Stimulated activated CD8-positive, alpha-beta memory T cell treated with anti-CD3 and anti-CD28 coated beads, Interleukin-15, amount 100 ng/mL, for 4 hours (primary cell): ENCODE measurements around the gene CREB3L2.

ENCODE experiments used
- DNase-seq, 2 donors: peaks; one replicate each; pipeline ENCODE4 v3.0.0-alpha.2; 2020; ENCODE audit warnings: low read depth in 2 of 2

CREB3L2 gene

DNA sequence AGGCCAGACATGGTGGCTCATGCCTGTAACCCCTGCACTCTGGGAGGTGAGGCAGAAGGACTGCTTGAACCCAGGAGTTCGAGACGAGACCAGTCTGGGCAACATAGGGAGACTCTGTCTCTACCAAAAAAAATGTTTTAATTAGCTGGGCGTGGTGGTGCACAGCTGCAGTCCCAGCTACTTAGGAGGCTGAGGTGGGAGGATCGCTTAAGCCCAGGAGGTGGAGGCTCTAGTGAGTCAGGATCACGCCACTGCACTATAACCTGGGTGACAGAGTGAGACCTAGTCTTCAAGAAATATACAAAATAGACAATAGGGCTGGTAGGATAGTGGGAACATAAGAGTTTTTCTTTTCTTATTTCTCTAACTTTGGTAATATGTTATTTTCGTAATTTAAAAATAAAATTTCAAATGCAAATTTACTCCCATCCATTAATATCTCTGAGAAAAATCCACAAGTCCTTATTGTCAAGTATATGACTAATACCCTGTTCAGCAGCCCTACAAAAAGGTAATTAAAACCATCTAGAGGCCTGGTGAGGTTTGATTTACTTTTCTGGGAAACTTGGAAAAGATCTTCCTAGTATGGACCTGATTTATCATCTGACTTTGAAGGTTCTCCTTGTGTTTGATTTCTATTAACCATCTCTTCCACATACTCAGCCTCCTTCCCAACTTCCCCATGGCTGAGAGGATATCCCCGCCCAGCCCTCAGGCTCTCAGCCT lies 50.0 kb downstream of the CREB3L2 start:
- DNase-seq = no peak

DNA sequence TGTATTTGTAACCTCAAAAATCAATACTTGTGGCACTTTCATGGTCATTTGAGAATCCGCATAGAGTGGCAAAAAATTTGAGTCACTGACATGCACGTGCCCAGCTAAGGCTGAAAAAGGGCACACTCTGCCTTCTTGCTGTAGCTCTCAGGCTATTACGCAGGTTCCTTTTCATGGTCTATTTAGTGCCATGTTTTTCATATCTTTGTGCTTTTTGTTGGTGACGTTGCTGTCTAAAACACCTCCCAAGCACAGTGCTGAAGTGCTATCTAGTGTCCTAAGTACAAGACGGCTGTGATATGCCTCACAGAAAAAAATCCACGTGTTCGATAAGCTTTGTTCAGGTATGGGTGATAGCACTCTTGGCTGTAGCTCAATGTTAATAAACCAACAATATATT lies 50.9 kb downstream of the CREB3L2 start:
- no peak for DNase-seq

DNA sequence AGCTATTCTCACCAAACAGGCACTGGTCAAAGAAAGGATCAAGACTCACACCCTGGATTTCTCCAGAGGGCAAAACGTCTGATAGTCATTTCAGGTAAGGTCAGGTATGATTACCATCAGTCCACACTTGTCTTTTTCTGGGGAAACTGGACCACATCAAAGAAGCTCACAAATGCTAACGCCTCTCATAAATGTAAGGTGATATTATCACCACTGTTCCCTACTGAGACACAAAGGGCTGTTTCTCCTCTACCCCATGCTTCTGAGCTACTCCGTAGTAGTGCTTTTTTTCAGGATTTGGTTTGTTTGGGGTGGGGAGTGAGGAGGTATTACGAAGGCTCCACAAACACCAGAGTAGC lies 51.6 kb downstream of the CREB3L2 start:
- DNase-seq = no peak

DNA sequence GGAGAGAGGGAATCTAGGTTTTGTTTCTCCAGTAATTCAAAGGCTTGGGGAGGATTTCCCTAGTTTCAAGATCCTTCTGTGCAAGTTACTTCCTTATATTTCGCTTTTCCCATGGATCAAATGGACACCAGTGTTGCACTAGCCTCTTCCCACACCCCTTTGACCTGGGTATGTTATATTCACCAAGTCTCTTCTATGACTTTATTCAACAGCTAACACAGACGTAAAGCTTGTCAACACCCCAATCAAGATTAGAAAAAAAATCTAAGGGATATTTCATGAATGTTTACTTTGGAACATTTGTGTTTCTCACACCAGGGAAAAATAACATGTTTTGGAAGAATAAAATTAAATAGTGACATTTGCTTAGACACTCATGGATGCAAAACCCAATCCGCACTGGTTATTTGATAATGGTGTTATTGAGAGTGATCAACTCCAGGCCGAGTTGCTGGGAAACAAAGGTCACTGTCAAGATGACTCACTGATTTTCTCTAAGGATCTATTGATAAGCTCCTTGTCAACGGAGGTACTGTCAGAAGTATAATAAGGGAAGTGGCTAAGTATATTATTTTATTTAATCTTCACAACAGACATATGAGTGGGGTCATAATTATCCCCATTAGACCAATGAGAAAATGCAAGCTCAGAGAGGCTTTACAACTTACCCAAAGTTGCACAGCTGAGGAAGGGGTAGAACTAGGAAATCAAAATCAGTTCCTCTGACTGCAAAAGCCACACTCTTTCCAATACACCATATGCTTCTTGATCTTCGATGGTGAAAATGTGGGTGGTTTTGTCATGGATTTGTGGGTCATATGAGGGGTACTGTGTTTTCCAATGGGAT lies 52.2 kb downstream of the CREB3L2 start:
- no peak for DNase-seq

DNA sequence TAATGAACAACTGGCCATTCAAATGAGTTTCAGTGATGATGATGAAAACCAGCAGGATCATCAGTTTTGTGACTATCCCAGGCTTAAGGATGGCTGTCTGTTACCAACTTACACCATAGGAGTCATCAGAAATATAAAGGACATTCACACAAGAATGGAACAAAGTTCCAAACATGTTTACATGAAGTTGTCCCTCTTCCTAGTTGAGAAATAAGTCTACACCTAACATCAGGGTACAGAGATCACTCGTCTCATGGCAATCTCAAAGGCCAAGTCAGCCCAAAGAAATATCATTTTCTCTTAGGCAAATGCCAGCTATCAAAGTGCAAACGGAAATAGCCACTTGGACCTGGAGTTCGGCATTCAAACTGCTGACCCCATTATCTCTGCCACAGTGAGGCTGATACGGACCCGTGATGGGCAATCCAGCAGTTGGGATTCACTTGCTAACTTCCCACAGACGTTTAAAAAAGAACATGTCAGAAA lies 53.0 kb downstream of the CREB3L2 start:
- DNase-seq = no peak

DNA sequence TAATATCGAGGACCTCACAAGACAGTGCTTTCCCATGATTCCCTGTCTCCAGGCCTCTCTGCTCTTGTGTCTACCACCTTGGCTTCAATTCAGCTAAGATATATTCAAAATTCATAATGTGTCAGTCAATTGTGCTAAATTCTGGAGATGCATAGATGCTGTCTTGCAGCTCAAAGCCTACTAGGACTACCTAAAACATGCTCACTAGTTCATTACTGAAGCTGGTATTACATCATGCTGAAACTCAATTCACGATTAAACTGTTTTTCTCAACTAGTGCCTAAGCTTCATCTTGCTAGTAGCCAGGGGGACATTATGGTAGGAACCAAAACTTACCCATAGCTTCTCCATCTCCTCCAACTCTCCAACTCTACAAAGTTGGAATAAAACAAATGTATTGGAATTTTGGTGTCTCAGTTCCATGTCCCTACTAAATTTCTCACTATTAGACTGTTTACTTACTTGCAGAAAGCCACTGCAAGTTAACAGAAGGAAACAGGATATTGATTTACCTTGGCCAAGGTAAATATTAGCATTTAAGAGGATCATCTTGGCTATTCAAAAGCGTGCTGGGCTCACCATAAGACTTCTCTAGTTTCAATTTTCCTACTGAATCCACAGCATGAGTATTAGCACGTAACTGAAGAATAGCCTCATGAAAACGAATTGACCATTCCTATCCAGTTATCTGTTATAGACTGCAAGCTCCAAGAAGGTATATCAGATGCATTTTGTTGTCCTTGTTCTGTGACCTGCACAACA lies 53.6 kb downstream of the CREB3L2 start:
- no peak for DNase-seq

DNA sequence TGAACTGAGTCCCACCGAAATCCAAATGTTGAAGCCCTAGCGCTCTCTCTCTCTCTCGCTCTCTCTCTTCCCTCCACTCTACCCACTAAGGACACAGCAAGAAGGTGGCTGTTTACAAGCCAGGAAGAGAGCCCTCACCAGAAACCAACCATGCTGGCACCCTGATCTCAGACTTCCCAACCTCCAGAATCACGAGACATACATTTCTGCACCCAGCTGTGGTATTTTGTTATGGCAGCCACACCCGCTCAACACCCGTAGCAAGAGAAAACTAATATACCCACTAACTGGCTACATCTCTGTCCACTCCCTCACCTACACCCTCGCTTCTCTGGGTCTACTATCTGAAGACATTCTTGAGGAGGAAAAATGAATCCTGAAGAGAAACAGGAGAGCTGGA lies 54.8 kb downstream of the CREB3L2 start:
- no peak for DNase-seq

DNA sequence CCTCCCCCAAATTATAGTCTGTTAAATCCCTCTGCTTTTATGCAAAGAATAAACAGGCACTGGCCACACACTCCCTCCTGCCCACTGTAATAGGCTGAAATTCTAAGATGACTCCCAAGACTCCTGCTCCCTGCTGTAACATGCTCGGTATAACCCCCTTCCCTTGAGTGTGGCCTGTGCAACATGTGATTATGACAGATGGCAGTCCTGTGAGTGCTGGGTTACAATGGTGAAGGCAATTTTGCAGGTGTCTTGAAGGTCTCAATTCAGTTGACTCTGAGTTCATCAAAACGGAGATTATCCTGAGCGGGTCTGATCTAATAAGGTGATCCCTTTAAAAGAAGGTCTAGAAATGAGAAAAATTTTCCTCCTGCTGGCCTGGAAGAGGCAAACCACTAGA lies 55.9 kb downstream of the CREB3L2 start:
- no peak for DNase-seq

- no peak for DNase-seq
These were observed 57.7 kb downstream of the CREB3L2 start for GRCh38 chr7:137944168-137944567.

GRCh38 chr7:137943132-137943551 lies 58.7 kb downstream of the CREB3L2 start:
- no peak for DNase-seq

GRCh38 chr7:137942484-137943115 lies 59.3 kb downstream of the CREB3L2 start:
- no peak for DNase-seq

DNA sequence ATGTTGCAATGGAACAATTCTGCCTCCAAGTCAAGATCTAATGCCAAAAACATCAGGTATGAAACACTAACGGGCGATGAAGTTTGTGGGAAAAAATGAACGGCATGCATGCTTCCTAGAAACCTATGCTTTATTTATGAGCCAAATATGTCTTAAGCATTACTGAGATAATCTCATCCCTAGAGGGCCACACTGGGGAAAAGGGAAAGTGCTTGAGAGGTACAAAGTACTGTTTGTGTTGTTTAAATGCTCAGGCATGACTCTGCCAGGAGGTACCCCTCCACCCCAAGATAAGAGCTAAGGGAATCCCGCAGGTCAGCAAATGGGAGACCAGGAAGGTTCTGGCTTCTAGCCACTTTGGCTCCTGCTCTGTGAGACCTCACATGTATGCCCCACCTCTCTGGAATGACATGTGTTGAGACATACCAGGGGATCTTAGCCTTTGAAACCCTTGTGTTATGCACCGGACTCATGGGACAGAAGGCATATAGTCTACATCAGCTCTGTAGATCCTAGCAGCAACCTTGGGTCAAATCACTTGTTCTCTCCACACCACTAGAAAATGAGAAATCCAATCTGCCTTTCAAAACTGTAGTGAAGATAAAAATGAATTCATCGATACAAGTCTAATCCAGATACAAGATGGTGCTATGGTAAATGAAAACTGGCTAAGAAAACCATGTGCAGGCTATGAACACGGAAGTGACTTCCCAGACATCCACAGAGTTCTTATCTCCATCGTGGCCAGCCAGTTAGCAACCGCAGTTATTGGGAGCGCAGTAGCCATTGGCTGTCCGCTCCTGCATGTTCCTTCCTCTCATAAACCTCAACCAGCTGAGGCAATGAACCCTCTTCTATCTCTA lies 61.0 kb downstream of the CREB3L2 start:
- DNase-seq = no peak

DNA sequence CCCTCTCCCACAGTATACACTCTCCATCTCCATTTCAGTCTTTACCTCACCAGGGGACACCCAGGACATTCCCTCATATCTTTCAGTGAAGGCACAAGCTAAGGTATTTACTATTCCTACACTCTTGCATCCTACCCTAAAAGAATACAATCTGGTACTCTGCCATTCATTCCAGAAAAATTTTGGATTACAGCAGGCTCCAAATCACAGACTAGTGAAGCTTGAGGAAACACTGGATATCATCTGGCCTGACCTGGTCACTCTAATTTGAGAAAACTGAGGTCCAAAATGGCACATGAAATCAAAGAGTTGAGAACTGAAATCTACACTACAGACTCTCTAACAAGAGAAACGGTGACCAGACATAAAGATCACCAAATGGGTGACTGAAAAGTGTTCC lies 61.7 kb downstream of the CREB3L2 start:
- DNase-seq = no peak

GRCh38 chr7:137937202-137937560 lies 64.7 kb downstream of the CREB3L2 start:
- DNase-seq = no peak

GRCh38 chr7:137936509-137937201 lies 65.2 kb downstream of the CREB3L2 start:
- no peak for DNase-seq

DNA sequence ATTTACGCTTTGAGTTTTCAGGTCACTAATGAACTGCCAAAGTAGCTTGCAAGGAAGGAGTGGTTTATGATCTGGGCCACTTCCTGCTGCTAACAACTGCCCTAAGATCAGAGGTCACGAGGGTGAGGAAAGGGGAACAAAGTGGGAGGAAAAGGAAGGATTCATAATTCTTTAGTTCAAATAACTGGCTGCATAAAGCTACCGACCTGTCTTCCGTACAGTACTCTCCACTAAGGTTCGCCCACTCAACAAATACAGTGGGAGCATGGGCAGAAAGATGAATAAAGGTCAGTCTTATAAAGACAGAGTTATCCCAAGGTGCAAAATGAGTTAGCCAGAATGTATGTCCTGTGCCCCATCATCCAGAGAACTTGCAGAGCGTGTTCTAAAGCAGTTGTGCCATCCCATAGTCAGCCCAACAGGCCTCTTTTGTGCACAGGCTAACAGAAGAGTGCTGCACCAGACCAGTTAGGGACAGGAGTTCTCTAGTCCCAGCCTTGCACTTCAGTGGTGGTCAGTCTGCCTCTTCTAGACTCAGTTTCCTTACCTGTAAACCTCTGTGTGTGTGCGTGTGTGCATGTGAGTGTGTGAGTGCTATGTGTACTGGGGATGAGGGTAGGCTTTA lies 65.9 kb downstream of the CREB3L2 start:
- no peak for DNase-seq

- DNase-seq = no peak
These were observed 66.7 kb downstream of the CREB3L2 start for GRCh38 chr7:137934941-137935883.

DNA sequence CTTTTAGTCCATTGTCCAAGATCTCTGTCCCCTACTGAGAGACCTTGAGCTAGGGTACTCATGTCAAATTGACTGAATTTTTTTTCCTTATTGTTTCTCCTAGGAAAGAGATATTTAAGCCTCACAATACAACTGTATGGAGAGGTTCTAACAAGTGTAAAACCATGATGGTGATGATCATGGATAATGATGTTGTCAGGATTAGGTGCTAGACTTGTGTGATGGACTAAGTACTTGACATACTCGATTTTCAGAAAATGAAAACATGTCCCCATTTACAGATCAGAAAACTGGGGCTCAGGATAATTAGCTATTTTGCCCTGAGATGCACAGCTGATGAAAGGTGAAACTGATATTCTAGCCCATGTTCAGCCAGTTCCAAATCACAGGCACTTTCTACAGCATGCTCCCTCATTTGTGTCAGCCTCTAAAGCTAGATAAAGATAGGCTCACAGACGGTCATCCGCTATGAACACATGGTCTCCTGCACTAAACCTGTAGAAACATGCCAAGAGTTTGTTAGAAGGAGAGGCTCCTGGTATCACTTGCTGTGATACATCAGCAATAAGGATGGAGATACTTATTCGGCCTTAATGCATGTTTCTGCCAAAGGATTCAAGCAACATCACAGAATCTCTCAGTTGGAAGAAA lies 67.6 kb downstream of the CREB3L2 start:
- DNase-seq = no peak
